HepG2 (cell line): ENCODE results near the gene CCNB2. TPM values are rescaled to one million over a fixed set of nuclear protein-coding genes. Genes with fewer than 3 reads are reported as not detected.

Source experiments
- ATAC-seq: fragments of 200-7000 bp; cut with Tn5 transposase; 3 replicates; pipeline ENCODE4 v1.9.1; 2020; ENCODE audit warnings: mild to moderate bottlenecking, moderate library complexity
- BruUV-seq: library from RNA; stranded (reverse); fragments of 400-500 nt; replicated peaks from 2 replicates; lab custom pipeline; 2021; lab: Mats Ljungman, UMichigan
- CTCF ChIA-PET: fragments of 300-600 bp; formaldehyde crosslinking; extraction: SDS; loops from one replicate; lab custom pipeline; 2021; ENCODE audit warnings: low total read pairs, inconsistent platforms, low intra/inter-chr PET ratio; lab: Yijun Ruan, JAX
- POLR2A ChIA-PET: fragments of 350-600 bp; sonication (Branson Sonifier 250); formaldehyde crosslinking; loops from one replicate; lab custom pipeline; 2020; ENCODE audit warnings: antibody characterized with exemption, inconsistent platforms; lab: Yijun Ruan, JAX
- DNase-seq: peaks from one replicate; pipeline ENCODE4 v3.0.0-alpha.2; 2015; ENCODE audit warnings: low spot score
- FAIRE-seq: peaks from 3 replicates; lab custom pipeline; 2011; peaks lifted over from hg19 to GRCh38; lab: Jason Lieb, UNC
- H2AFZ ChIP-seq: one replicate; pipeline ENCODE4 v1.6.1; 2011; ENCODE audit warnings: low read length, inconsistent platforms
- H3K27ac ChIP-seq: fragments of 300-600 bp; 3 replicates; pipeline ENCODE4 v1.8.0; 2011; ENCODE audit warnings: mixed run types, mild to moderate bottlenecking, mixed read lengths, low read length, inconsistent platforms; ENCODE audit not compliant: insufficient read depth; ENCODE audit errors: extremely low read length
- H3K27me3 ChIP-seq, 2 experiments: fragments of 200-600 bp in 1 of 2; 2 replicates in 1 of 2; 3 replicates in 1 of 2; pipeline versions ENCODE4 v1.6.0 to v1.8.0; 2011; ENCODE audit warnings: low read length in 2 of 2, mild to moderate bottlenecking in 2 of 2, moderate library complexity in 2 of 2, inconsistent platforms in 1 of 2; ENCODE audit not compliant: insufficient read depth in 2 of 2, control insufficient read depth in 1 of 2
- H3K36me3 ChIP-seq, 2 experiments: fragments of 200-600 bp in 1 of 2; replicated peaks in 1 of 2; 2 replicates in 1 of 2; 3 replicates in 1 of 2; pipeline versions ENCODE4 v1.5.1 to v1.8.0; 2011; ENCODE audit warnings: low read length in 2 of 2, inconsistent platforms in 1 of 2; ENCODE audit not compliant: insufficient read depth in 2 of 2, control insufficient read depth in 1 of 2
- H3K4me1 ChIP-seq: 2 replicates; pipeline ENCODE4 v1.5.1; 2012; ENCODE audit warnings: low read length, inconsistent platforms; ENCODE audit not compliant: insufficient read depth
- H3K4me2 ChIP-seq: 2 replicates; pipeline ENCODE4 v1.6.0; 2011; ENCODE audit warnings: low read depth, low read length, inconsistent platforms
- H3K4me3 ChIP-seq, 3 experiments: fragments of 200-600 bp in 1 of 3; sonication (generic), shearing (Covaris generic) in 1 of 3; replicated peaks in 1 of 3; 2 replicates each; pipeline ENCODE4 v1.5.1; 2011 to 2016; ENCODE audit warnings: low read length in 3 of 3, inconsistent platforms in 2 of 3, low read depth in 2 of 3, mild to moderate bottlenecking in 2 of 3, control low read depth in 1 of 3, mixed read lengths in 1 of 3; ENCODE audit not compliant: insufficient read depth in 1 of 3
- H3K79me2 ChIP-seq: one replicate; pipeline ENCODE4 v1.6.1; 2011; ENCODE audit warnings: low read length, inconsistent platforms; ENCODE audit not compliant: insufficient read depth
- H3K9ac ChIP-seq: 2 replicates; pipeline ENCODE4 v1.6.0; 2011; ENCODE audit warnings: mild to moderate bottlenecking, low read depth, low read length, inconsistent platforms; ENCODE audit not compliant: insufficient read depth
- H3K9me3 ChIP-seq: 2 replicates; pipeline ENCODE4 v1.5.1; 2012; ENCODE audit warnings: mild to moderate bottlenecking, low read length
- H4K20me1 ChIP-seq: 2 replicates; pipeline ENCODE4 v1.6.0; 2011; ENCODE audit warnings: inconsistent platforms, mild to moderate bottlenecking, low read length, moderate library complexity; ENCODE audit not compliant: insufficient read depth
- ASH2L ChIP-seq: fragments of 300-600, 200-600 bp; sonication (generic); IDR thresholded peaks from 2 replicates; pipeline ENCODE4 v1.7.0; 2017; ENCODE audit warnings: low read depth, mild to moderate bottlenecking, moderate library complexity, mixed read lengths, low read length; ENCODE audit not compliant: insufficient read length
- ATAD3A ChIP-seq: sonication (generic); formaldehyde crosslinking; IDR thresholded peaks from 2 replicates; pipeline ENCODE4 v1.4.0; 2020; ENCODE audit warnings: missing genetic modification reagents
- HOXA5 ChIP-seq: sonication (generic); formaldehyde crosslinking; IDR thresholded peaks from 2 replicates; pipeline ENCODE4 v1.4.0; 2020; ENCODE audit warnings: missing genetic modification reagents
- MATR3 ChIP-seq: sonication (generic); formaldehyde crosslinking; IDR thresholded peaks from 2 replicates; pipeline ENCODE4 v1.4.0; 2020; ENCODE audit warnings: missing genetic modification reagents
- MTF1 ChIP-seq: sonication (generic); formaldehyde crosslinking; IDR thresholded peaks from 2 replicates; pipeline ENCODE4 v1.5.0; 2020; ENCODE audit warnings: missing genetic modification reagents
- POLR2AphosphoS5 ChIP-seq: IDR thresholded peaks from 2 replicates; pipeline ENCODE4 v1.6.1; 2012; ENCODE audit warnings: low read depth, low read length
- RNF2 ChIP-seq: fragments of 450-650 bp; conservative IDR thresholded peaks from 2 replicates; pipeline ENCODE4 v1.6.1; 2016; ENCODE audit warnings: low read depth
- TEAD2 ChIP-seq: sonication (generic); formaldehyde crosslinking; IDR thresholded peaks from 2 replicates; pipeline ENCODE4 v1.9.0; 2021; ENCODE audit warnings: missing genetic modification reagents
- TEF ChIP-seq: sonication (generic); formaldehyde crosslinking; IDR thresholded peaks from 2 replicates; pipeline ENCODE4 v1.5.0; 2020; ENCODE audit warnings: missing genetic modification reagents
- ZBTB25 ChIP-seq: IDR thresholded peaks from 2 replicates; pipeline ENCODE4 v1.6.1; 2018; ENCODE audit warnings: missing genetic modification reagents
- ZFP37 ChIP-seq: sonication (generic); formaldehyde crosslinking; IDR thresholded peaks from 2 replicates; pipeline ENCODE4 v1.4.0; 2020; ENCODE audit warnings: missing genetic modification reagents, borderline replicate concordance
- ZNF446 ChIP-seq: sonication (generic); formaldehyde crosslinking; IDR thresholded peaks from 2 replicates; pipeline ENCODE4 v1.5.0; 2020; ENCODE audit warnings: mild to moderate bottlenecking, missing genetic modification reagents
- ZNF562 ChIP-seq: sonication (generic); formaldehyde crosslinking; IDR thresholded peaks from 2 replicates; pipeline ENCODE4 v1.8.0; 2022; ENCODE audit warnings: missing genetic modification reagents, borderline replicate concordance
- ZNF660 ChIP-seq: sonication (generic); formaldehyde crosslinking; IDR thresholded peaks from 2 replicates; pipeline ENCODE4 v1.5.1; 2020; ENCODE audit warnings: mild to moderate bottlenecking, low read depth, missing genetic modification reagents, borderline replicate concordance
- ZSCAN30 ChIP-seq: sonication (generic); formaldehyde crosslinking; IDR thresholded peaks from 2 replicates; pipeline ENCODE4 v1.5.0; 2020; ENCODE audit warnings: mild to moderate bottlenecking, missing genetic modification reagents
- WGBS: methylation state at CpG from one replicate; pipeline ENCODE4 v1.1.6; 2017; ENCODE audit warnings: low lambda C conversion rate; 5-methylcytosine and 5-hydroxymethylcytosine counted together
- in situ Hi-C: cut with HindIII; loops from 2 replicates; pipeline ENCODE4 v1.10.0; 2017; ENCODE audit warnings: low pct_unique_long_range_greater_than_20kb; ENCODE audit not compliant: extremely low pct_ligation_motif_present
- intact Hi-C: fragments of 100-400 bp; cut with micrococcal nuclease; formaldehyde crosslinking; loops from one replicate; pipeline ENCODE4 v1.10.0; 2022; ENCODE audit not compliant: unreplicated experiment
- polyA plus RNA-seq, 8 experiments: library from polyadenylated mRNA; depleted of rRNA in 3 of 8; stranded (reverse) in 7 of 8; unstranded in 1 of 8; fragments of >200 nt; fragmentation: Illumina TruSeq in 4 of 8; extraction: Trizol in 4 of 8; gene quantifications; 2 replicates each; pipeline versions ENCODE4 v1.2.1 to v1.2.3, GENCODE V29; 2011 to 2016; ENCODE audit warnings: low read depth in 4 of 8, missing spikeins in 1 of 8, mixed read lengths in 1 of 8; ENCODE audit not compliant: insufficient read depth in 1 of 8
- total RNA-seq, 5 experiments: library from RNA; depleted of rRNA; stranded (reverse); fragments of >200 nt; fragmentation: Illumina TruSeq; extraction: Trizol; gene quantifications; 2 replicates each; pipeline ENCODE4 v1.2.3, GENCODE V29; 2016; ENCODE audit warnings: low read depth in 1 of 5
- TF ChIP-seq, protein P1 (sequence below): sonication (generic); formaldehyde crosslinking; conservative IDR thresholded peaks from 2 replicates; pipeline ENCODE4 v1.4.0; 2020; ENCODE audit warnings: missing genetic modification reagents
- TF ChIP-seq, protein P2 (sequence below): sonication (generic); formaldehyde crosslinking; IDR thresholded peaks from 2 replicates; pipeline ENCODE4 v1.8.1; 2022; ENCODE audit warnings: low read depth, mild to moderate bottlenecking, missing genetic modification reagents
- TF ChIP-seq, protein P3 (sequence below): sonication (generic); formaldehyde crosslinking; IDR thresholded peaks from 2 replicates; pipeline ENCODE4 v1.5.0; 2020; ENCODE audit warnings: mild to moderate bottlenecking, missing genetic modification reagents

The CCNB2 gene
- total and polyA plus RNA-seq, 2 of the 13 experiments (the other 11 are each of a cell fraction or from before 2014, with no cell fraction given), result 43.5 to 80.9 TPM

DNA sequence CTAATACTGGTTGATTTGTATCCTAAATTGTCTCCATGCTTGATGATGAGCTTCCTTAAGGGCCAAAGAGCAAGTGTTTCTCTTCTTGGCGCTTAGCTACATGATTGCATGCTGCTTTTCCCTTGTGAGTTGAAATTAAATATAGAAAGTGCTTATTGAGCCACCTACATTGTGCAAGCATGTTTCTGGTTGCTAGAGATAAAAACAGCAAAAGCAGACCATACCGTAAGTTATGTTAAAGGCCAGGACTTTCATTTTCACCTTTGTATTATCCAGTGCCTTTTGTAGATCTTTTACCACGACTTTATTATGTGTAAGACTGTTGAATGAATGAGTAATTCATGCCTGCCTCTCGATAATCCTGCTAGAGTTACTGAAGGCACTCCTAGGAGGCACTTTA is 41.9 kb upstream of the CCNB2 start:
- no peaks in the 10 kb centered on the region for H4K20me1 ChIP-seq
- WGBS, result 94% methylated on average over 4 of the region's 4 CpGs
- no peak overlapping the region for H3K4me3 ChIP-seq
- ChIA-PET CTCF (no interaction called here), POLR2A (no interaction called here)
- no peaks in the 10 kb centered on the region for H3K9me3 ChIP-seq
- H2AFZ ChIP-seq, result no peak overlapping the region
- no TSS peak for BruUV-seq
- peaks cover 18 to 77% of the 10 kb centered on the region in 2 experiments for H3K36me3 ChIP-seq
- in situ Hi-C loops, result no loop called here
- no peak overlapping the region for H3K9ac ChIP-seq
- no peaks in the 10 kb centered on the region for H3K27me3 ChIP-seq
- intact Hi-C loops, result no loop called here
- H3K4me1 ChIP-seq, result no peaks in the 10 kb centered on the region
- DNase-seq, result no peak
- no peak overlapping the region for H3K27ac ChIP-seq
- FAIRE-seq, result no peak
- H3K4me2 ChIP-seq, result no peak overlapping the region
- no peaks in the 10 kb centered on the region for H3K79me2 ChIP-seq
- no peak for ATAC-seq
- TF ChIP-seq ZBTB25 (CRISPR knock-in tag) (no peak), MATR3 (no peak), ASH2L (no peak), ZSCAN30 (CRISPR knock-in tag) (no peak), TEAD2 (CRISPR knock-in tag) (no peak), ZNF562 (CRISPR knock-in tag) (no peak), ZNF446 (CRISPR knock-in tag) (no peak), ZNF660 (CRISPR knock-in tag) (no peak), TEF (CRISPR knock-in tag) (no peak), ATAD3A (CRISPR knock-in tag) (no peak), POLR2AphosphoS5 (no peak), HOXA5 (CRISPR knock-in tag) (no peak), MTF1 (CRISPR knock-in tag) (no peak), ZFP37 (no peak), RNF2 (no peak)
- TF ChIP-seq, protein P1, sequence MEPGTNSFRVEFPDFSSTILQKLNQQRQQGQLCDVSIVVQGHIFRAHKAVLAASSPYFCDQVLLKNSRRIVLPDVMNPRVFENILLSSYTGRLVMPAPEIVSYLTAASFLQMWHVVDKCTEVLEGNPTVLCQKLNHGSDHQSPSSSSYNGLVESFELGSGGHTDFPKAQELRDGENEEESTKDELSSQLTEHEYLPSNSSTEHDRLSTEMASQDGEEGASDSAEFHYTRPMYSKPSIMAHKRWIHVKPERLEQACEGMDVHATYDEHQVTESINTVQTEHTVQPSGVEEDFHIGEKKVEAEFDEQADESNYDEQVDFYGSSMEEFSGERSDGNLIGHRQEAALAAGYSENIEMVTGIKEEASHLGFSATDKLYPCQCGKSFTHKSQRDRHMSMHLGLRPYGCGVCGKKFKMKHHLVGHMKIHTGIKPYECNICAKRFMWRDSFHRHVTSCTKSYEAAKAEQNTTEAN (CRISPR knock-in tag), result no peak
- TF ChIP-seq, protein P2, sequence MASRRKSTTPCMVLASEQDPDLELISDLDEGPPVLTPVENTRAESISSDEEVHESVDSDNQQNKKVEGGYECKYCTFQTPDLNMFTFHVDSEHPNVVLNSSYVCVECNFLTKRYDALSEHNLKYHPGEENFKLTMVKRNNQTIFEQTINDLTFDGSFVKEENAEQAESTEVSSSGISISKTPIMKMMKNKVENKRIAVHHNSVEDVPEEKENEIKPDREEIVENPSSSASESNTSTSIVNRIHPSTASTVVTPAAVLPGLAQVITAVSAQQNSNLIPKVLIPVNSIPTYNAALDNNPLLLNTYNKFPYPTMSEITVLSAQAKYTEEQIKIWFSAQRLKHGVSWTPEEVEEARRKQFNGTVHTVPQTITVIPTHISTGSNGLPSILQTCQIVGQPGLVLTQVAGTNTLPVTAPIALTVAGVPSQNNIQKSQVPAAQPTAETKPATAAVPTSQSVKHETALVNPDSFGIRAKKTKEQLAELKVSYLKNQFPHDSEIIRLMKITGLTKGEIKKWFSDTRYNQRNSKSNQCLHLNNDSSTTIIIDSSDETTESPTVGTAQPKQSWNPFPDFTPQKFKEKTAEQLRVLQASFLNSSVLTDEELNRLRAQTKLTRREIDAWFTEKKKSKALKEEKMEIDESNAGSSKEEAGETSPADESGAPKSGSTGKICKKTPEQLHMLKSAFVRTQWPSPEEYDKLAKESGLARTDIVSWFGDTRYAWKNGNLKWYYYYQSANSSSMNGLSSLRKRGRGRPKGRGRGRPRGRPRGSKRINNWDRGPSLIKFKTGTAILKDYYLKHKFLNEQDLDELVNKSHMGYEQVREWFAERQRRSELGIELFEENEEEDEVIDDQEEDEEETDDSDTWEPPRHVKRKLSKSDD (CRISPR knock-in tag), result no peak
- TF ChIP-seq, protein P3, sequence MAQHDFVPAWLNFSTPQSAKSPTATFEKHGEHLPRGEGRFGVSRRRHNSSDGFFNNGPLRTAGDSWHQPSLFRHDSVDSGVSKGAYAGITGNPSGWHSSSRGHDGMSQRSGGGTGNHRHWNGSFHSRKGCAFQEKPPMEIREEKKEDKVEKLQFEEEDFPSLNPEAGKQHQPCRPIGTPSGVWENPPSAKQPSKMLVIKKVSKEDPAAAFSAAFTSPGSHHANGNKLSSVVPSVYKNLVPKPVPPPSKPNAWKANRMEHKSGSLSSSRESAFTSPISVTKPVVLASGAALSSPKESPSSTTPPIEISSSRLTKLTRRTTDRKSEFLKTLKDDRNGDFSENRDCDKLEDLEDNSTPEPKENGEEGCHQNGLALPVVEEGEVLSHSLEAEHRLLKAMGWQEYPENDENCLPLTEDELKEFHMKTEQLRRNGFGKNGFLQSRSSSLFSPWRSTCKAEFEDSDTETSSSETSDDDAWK (CRISPR knock-in tag), result no peak
